ENCODE measurements around the gene EVX2. TPM values are rescaled to one million over a fixed set of nuclear protein-coding genes. Genes with fewer than 3 reads are reported as not detected.

The EVX2 gene
- total RNA-seq, 2 experiments from 2014 or later: not detected

DNA sequence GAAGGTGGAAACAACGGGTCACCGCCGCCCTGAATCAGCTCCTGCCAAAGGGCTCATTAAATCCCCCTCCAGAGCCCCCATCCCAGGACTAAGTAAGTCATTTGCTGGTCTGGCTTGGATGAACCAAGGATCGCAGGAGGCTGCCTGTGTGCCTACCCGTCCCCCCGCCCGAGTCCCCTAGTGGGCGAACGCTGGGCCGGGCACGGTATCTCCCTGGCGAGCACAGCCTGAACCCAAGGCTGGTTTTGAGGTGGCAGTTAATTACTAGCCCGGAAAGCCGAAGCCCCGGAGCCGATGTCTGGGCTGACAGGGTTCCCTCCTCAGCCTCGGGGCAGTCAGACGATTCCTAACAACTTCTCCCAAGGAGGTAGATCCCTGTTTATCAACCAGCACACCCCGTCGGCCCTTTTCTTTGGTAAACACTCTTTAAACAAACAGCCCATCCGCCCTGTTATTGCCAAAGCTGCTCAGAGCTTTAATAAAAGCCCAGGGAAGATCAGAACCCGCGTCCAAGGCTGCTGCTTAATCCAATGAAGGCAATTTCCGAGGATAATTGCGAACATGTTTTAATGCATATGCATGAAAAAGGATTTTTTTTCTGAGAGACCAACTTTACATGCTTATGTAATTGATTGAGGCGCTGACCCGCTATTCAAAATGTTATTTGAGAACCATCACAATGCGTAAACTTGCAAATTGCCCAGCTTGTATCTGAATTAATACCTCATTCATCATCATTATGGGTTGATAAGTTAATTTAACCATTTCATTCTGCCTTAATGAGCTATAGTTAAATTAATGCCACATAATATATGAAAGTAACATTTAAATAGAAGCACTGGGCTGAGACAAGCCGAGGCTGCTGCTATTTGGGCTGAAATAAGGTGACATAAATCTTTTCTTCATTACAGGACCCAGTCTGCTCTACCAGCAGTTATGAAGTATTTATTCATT is 10.5 kb downstream of the EVX2 start:
- DNase-seq (no peak), ATAC-seq (no peak)
- H3K4me1 Mint-ChIP-seq (ENCODE audit: low read depth): no peaks in the 10 kb centered on the region
- no peak overlapping the region for H3K27ac Mint-ChIP-seq
- no peak overlapping the region for H3K4me3 Mint-ChIP-seq
- peaks cover 84% of the 10 kb centered on the region for H3K27me3 Mint-ChIP-seq (ENCODE audit: low read depth)
- CTCF ChIA-PET: interaction anchor here (0.7 to 1.5 kb wide), 3 partner anchors 9 to 383 kb away, joined by 3 to 4 read pairs (median 4); no protein-coding TSS in a partner anchor
- H3K36me3 Mint-ChIP-seq (ENCODE audit: low read depth): no peaks in the 10 kb centered on the region
- POLR2A ChIA-PET: interaction anchor here (0.9 kb wide), 1 partner anchor 21 kb away, joined by 4 read pairs; no protein-coding TSS in a partner anchor
- H3K9me3 Mint-ChIP-seq (ENCODE audit: insufficient read depth): no peaks in the 10 kb centered on the region

DNA sequence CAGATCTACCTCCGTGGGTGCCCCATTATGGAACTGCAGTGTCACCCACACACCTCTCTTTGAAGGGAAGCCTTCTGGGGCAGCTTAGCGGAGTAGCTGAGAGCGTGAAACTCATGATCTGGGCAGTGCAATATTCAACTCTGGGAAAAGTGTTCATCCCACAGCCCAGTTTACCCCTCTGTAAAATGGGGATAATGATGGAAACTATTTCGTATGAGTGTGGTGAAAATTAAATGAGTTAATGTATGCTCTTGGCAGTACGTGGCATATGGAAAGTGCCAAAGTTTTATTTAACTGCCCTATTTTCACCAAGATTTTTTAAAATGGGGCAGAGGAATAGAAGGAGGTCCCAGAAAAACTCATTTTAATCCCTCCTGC is 11.5 kb downstream of the EVX2 start:
- ATAC-seq (no peak), DNase-seq (no peak)
- POLR2A ChIA-PET: no interaction called here
- CTCF ChIA-PET: no interaction called here
- H3K4me3 Mint-ChIP-seq: no peak overlapping the region
- no peak overlapping the region for H3K27ac Mint-ChIP-seq
- no peaks in the 10 kb centered on the region for H3K9me3 Mint-ChIP-seq (ENCODE audit: insufficient read depth)
- peaks cover 5% of the 10 kb centered on the region for H3K4me1 Mint-ChIP-seq (ENCODE audit: low read depth)
- no peaks in the 10 kb centered on the region for H3K36me3 Mint-ChIP-seq (ENCODE audit: low read depth)
- H3K27me3 Mint-ChIP-seq (ENCODE audit: low read depth): peaks cover 90% of the 10 kb centered on the region

DNA sequence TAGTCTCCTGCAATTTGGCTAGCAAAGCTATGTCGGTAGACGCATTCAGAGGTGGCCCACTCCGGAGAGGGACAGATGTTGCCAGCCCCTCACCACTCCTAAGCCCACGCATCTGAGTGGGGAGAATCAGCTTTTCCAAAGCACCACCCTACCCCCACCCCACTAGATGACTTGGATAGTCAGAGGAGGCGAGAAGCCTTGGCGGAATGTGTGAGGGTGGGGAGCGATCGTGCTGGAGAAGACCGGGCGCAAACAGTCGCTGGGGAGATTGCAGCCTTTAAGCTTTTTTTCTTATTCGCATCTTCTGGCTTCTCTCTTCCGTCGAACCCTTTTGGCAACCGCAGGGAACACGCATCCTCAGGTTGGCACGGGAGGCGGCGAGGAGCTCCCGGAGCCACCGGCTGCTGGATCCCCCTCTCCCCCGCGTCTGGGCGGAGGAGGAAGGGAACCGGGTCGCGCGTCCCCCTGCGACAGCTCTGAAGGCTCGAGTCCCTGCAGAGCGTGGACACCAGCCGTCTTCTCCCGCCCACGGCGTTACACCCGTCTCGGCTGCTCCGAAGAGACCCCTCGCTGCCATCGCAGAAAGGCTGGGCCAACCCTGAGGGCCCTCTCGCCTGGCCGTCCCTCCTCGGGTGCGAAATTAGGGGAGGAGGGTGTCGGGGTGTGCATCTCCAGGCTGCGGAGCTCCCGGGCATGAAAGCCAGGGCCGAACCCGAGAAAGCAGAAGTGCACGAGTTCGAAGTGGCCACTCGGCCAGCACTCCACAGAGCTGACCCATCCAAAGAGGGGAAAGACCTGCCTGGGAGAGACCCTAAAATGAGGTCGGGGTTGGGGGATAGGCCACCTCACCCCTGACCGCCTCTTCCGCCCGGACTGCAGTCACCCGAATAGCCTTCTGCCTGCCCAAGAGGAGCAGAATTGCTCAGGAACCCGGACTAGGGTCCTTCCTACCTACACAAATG is 12.2 kb downstream of the EVX2 start:
- ChIA-PET CTCF (no interaction called here), POLR2A (no interaction called here)
- Mint-ChIP-seq H3K36me3 (ENCODE audit: low read depth) (no peaks in the 10 kb centered on the region), H3K4me1 (ENCODE audit: low read depth) (peaks cover 5% of the 10 kb centered on the region), H3K27me3 (ENCODE audit: low read depth) (peaks cover 93% of the 10 kb centered on the region), H3K4me3 (no peak overlapping the region), H3K9me3 (ENCODE audit: insufficient read depth) (no peaks in the 10 kb centered on the region), H3K27ac (no peak overlapping the region)
- ATAC-seq: no peak
- no peak for DNase-seq

DNA sequence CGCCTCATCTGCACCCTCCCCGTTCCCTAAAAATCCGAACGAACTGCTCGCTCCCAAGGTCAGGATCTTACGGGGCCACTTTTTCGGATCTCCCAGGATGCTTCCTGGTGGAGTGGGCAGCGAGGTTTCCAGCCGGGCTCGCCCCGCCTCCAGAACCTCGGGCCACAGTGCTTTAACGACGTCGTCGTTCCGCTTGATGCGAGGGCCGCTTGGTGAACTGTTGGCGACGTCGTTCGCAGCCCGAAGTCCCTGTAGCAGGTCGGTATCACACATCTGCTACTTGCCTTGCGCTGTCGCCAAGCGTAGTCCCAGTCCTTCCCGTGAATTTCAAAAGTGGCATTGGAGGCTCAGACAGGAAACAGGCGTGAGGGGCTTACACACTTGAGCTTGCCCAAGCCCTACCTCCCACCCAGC is 15.3 kb downstream of the EVX2 start:
- peaks cover 87% of the 10 kb centered on the region for H3K27me3 Mint-ChIP-seq (ENCODE audit: low read depth)
- no peak overlapping the region for H3K4me3 Mint-ChIP-seq
- ATAC-seq: no peak
- H3K9me3 Mint-ChIP-seq (ENCODE audit: insufficient read depth): no peaks in the 10 kb centered on the region
- ChIA-PET CTCF (no interaction called here), POLR2A (no interaction called here)
- DNase-seq: no peak
- peaks cover 3% of the 10 kb centered on the region for H3K36me3 Mint-ChIP-seq (ENCODE audit: low read depth)
- no peak overlapping the region for H3K27ac Mint-ChIP-seq
- peaks cover 5% of the 10 kb centered on the region for H3K4me1 Mint-ChIP-seq (ENCODE audit: low read depth)

DNA sequence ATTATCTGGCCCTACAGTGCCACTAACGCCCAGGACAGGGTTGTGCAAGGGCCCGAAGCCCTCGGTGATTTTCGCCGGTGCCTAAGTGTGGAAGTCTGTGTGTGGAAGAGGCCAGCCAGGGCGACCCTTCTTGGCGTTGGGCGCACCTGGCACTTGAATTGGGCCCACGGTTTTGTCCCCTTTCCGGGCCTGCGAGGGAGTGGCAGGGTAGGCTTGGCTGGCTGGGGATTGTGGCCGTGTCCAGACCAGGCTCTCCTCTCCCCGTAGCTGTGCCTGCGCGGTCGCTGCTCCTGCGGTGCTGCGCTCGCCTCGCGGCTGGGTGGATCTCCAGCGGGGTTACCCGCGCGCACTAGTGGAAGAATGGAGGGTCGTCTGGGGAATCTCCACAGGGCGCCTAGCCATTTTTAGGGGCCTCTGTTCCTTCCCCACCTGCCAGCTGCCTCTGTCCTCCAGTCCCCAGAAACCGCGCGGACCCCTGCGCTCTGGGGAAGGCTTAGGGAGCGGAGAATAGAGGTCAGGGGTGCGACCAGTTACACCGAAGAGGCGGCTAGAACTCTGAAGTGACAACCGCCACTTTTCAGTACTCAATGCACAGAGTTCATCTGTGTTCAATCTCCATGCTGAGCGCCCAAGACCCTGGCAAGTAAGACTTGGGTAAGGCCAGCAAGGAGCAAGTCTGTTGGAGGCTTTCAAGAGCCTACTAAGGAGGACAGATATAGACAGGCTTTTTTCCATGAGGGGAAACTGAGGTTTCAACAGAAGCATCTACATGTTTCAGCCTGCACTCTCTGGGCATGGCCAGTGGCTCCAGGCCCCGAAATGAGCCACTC is 16.0 kb downstream of the EVX2 start:
- H3K27ac Mint-ChIP-seq: no peak overlapping the region
- DNase-seq (no peak), ATAC-seq (no peak)
- no peaks in the 10 kb centered on the region for H3K9me3 Mint-ChIP-seq (ENCODE audit: insufficient read depth)
- CTCF ChIA-PET: no interaction called here
- H3K4me3 Mint-ChIP-seq: no peak overlapping the region
- H3K4me1 Mint-ChIP-seq (ENCODE audit: low read depth): peaks cover 5% of the 10 kb centered on the region
- peaks cover 83% of the 10 kb centered on the region for H3K27me3 Mint-ChIP-seq (ENCODE audit: low read depth)
- POLR2A ChIA-PET: no interaction called here
- peaks cover 3% of the 10 kb centered on the region for H3K36me3 Mint-ChIP-seq (ENCODE audit: low read depth)

DNA sequence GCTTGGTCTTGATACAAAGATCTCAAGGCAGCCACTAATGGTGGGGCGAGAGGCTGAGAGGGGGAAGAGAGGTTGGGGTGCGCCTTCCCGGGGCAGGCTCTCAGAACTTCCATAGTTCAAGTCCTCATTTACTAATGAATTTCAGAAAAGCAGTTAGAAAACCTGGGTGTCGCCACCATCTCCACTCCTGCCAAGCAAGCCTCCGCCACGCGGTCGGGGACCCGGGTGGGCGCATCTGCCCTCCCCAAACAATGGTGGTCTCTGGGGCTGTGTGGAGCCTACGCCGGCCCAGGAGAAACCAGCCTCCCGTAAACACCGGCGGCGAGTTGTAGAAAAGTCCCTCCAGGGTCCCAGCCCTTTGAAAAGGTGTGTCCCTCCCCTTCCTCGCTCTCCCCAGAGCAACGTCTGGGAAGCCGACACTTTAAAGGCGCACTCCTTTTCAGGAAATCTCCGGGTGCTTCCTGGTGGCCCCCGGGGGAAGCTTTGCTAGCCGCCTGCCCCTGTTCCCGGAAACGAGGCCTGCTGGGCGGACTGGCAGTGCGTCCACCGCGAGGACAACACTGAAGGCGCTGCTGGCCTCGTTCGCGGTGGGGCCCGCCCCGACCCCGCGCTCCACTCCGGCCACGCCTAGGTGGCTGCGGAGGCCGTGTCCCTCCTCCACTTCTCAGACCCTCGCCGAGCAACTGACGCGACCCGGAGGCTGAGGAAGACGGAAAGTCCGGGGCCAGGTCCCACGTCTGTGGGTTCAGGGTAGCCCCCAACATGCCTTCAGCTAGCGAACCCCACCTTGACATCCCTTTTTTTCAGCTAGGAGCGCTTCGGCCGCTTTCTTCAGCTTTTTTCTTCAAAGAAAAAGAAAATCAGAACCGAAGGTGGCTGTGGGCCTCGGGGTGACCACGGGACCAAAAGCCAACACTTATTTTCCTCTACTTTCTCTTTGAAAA is 16.8 kb downstream of the EVX2 start:
- no peak overlapping the region for H3K4me3 Mint-ChIP-seq
- no peak for DNase-seq
- H3K9me3 Mint-ChIP-seq (ENCODE audit: insufficient read depth): no peaks in the 10 kb centered on the region
- H3K36me3 Mint-ChIP-seq (ENCODE audit: low read depth): peaks cover 3% of the 10 kb centered on the region
- no peak overlapping the region for H3K27ac Mint-ChIP-seq
- H3K4me1 Mint-ChIP-seq (ENCODE audit: low read depth): peaks cover 5% of the 10 kb centered on the region
- peaks cover 77% of the 10 kb centered on the region for H3K27me3 Mint-ChIP-seq (ENCODE audit: low read depth)
- ATAC-seq: no peak
- POLR2A ChIA-PET: no interaction called here
- CTCF ChIA-PET: no interaction called here

DNA sequence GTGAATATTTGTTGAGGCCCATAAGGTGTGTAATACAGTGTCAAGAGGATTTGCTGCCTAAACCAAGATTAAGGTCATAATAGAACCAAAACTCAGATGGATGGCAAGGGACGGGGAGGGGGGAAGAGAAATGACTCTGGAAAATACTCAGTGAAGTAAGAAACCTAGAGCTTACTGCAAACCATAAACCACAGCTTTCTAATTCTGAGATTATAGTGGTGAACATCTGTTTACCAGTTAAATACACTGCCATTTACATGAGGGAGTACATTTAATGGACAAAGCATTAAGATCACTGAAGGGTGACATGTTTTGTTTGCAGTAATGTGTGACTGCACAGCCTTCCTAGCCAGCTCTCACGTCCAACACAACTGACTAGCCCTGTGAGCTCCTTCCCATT is 19.8 kb downstream of the EVX2 start:
- H3K27ac Mint-ChIP-seq: no peak overlapping the region
- H3K4me3 Mint-ChIP-seq: no peak overlapping the region
- CTCF ChIA-PET: interaction anchor here (1.1 to 1.4 kb wide), 2 partner anchors 33 to 374 kb away, joined by 3 read pairs; no protein-coding TSS in a partner anchor
- H3K4me1 Mint-ChIP-seq (ENCODE audit: low read depth): peaks cover 5% of the 10 kb centered on the region
- no peak for DNase-seq
- peaks cover 3% of the 10 kb centered on the region for H3K36me3 Mint-ChIP-seq (ENCODE audit: low read depth)
- POLR2A ChIA-PET: no interaction called here
- H3K27me3 Mint-ChIP-seq (ENCODE audit: low read depth): peaks cover 58% of the 10 kb centered on the region
- no peaks in the 10 kb centered on the region for H3K9me3 Mint-ChIP-seq (ENCODE audit: insufficient read depth)
- ATAC-seq: no peak

DNA sequence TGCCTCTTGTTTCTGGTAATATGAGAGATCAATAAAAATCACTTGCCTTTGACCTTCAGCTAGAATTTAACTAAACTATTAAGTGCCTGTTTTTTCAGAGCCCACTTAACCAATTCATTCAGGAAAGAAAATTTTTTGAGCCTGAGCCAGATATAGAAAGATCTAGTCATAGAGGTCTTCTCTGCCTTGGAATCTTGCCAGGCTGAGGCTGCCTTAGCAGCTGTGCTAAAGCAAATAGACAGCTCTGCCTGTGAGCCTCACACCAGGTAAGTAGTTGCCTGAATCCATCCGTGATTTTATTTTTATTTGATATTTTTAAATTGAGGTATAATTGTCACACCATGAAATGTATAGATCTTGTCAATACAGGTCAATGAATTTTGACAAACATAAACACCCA is 27.4 kb downstream of the EVX2 start:
- POLR2A ChIA-PET: no interaction called here
- H3K36me3 Mint-ChIP-seq (ENCODE audit: low read depth): no peaks in the 10 kb centered on the region
- peaks cover 29% of the 10 kb centered on the region for H3K27me3 Mint-ChIP-seq (ENCODE audit: low read depth)
- CTCF ChIA-PET: no interaction called here
- H3K4me3 Mint-ChIP-seq: no peak overlapping the region
- no peak overlapping the region for H3K27ac Mint-ChIP-seq
- H3K4me1 Mint-ChIP-seq (ENCODE audit: low read depth): no peaks in the 10 kb centered on the region
- no peaks in the 10 kb centered on the region for H3K9me3 Mint-ChIP-seq (ENCODE audit: insufficient read depth)
- DNase-seq (no peak), ATAC-seq (no peak)

DNA sequence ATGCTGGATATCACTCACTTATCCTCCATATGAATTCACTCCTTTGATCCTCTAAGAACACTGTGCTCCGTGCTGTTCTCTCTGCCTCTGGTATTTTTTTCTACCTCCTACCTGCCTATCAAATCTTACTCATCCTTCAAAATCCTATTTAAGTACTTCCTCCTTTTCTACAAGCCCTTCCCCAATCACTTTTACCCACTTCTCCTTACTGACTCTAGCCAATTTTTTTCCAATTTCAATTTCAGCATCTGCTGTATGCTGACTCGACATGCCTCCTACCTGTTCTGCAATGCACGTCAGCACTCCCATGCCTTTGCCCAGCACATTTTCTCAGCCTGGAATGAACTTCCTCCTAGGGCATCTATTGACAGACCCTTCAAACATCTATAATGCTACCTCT is 44.4 kb downstream of the EVX2 start:
- CTCF ChIA-PET: no interaction called here
- H3K27me3 Mint-ChIP-seq (ENCODE audit: low read depth): peaks cover 17% of the 10 kb centered on the region
- no peaks in the 10 kb centered on the region for H3K4me1 Mint-ChIP-seq (ENCODE audit: low read depth)
- no peaks in the 10 kb centered on the region for H3K36me3 Mint-ChIP-seq (ENCODE audit: low read depth)
- H3K27ac Mint-ChIP-seq: no peak overlapping the region
- no peaks in the 10 kb centered on the region for H3K9me3 Mint-ChIP-seq (ENCODE audit: insufficient read depth)
- POLR2A ChIA-PET: no interaction called here
- no peak for DNase-seq
- H3K4me3 Mint-ChIP-seq: no peak overlapping the region
- no peak for ATAC-seq

DNA sequence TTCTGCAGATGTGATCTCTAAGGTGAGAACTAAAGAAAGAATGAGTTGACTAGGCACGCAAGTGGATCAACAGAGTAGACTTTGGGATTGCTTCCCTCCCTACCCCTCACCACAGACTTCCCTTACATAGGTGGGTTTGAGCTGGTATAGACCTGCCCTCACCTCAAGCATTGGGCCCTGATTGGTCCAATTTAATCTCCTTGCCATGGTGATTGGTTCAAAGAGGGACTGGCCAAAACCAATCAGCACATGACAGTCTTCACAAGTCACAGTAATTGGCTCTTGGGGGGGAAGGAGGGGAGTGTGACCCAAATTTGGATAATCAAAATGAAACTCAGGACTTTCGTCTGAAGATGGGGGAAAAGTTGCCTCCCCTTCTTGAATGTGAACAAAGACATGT is 45.1 kb downstream of the EVX2 start:
- DNase-seq: no peak
- peaks cover 18% of the 10 kb centered on the region for H3K27me3 Mint-ChIP-seq (ENCODE audit: low read depth)
- ChIA-PET CTCF (no interaction called here), POLR2A (no interaction called here)
- H3K4me1 Mint-ChIP-seq (ENCODE audit: low read depth): no peaks in the 10 kb centered on the region
- H3K36me3 Mint-ChIP-seq (ENCODE audit: low read depth): no peaks in the 10 kb centered on the region
- no peak overlapping the region for H3K27ac Mint-ChIP-seq
- no peaks in the 10 kb centered on the region for H3K9me3 Mint-ChIP-seq (ENCODE audit: insufficient read depth)
- H3K4me3 Mint-ChIP-seq: no peak overlapping the region
- ATAC-seq: no peak

All from activated CD8-positive, alpha-beta T cell treated with anti-CD3 and anti-CD28 coated beads, Interleukin-2, amount 10 ng/mL, durations not matched to agents 7 days and 5 days (primary cell).